BLaER1 treated with 17β-estradiol and CSF1 and Interleukin-3, amounts not matched to agents 10 nM and 100 nM (cell line): Measurements from ENCODE around the gene ACO2.

Experiments used
- H3K27ac ChIP-seq, 11 experiments: shearing (Covaris generic); formaldehyde crosslinking; 2 replicates each; pipeline ENCODE4 v1.8.1; 2022
- H3K27me3 ChIP-seq, 11 experiments: shearing (Covaris generic); formaldehyde crosslinking; 2 replicates each; pipeline ENCODE4 v1.8.1; 2022
- H3K36me3 ChIP-seq, 11 experiments: shearing (Covaris generic); formaldehyde crosslinking; 2 replicates each; pipeline ENCODE4 v1.8.1; 2022
- H3K4me1 ChIP-seq, 10 experiments: shearing (Covaris generic); formaldehyde crosslinking; 2 replicates each; pipeline ENCODE4 v1.8.1; 2022
- H3K4me2 ChIP-seq, 11 experiments: shearing (Covaris generic); formaldehyde crosslinking; 2 replicates each; pipeline ENCODE4 v1.8.1; 2022
- H3K4me3 ChIP-seq, 10 experiments: shearing (Covaris generic); formaldehyde crosslinking; 2 replicates each; pipeline ENCODE4 v1.8.1; 2022
- H3K9ac ChIP-seq, 11 experiments: shearing (Covaris generic); formaldehyde crosslinking; 2 replicates each; pipeline ENCODE4 v1.8.1; 2022
- H3K9me3 ChIP-seq, 11 experiments: shearing (Covaris generic); formaldehyde crosslinking; replicated peaks in 1 of 11; 2 replicates each; pipeline ENCODE4 v1.8.1; 2022
- H4K20me1 ChIP-seq, 11 experiments: shearing (Covaris generic); formaldehyde crosslinking; 2 replicates each; pipeline ENCODE4 v1.8.1; 2022
- Cebpa-rat ChIP-seq, 11 experiments: shearing (Covaris generic); IDR thresholded peaks; 2 replicates each; pipeline ENCODE4 v1.8.1; 2022

The ACO2 gene

GRCh38 chr22:41574847-41575381, 106.0 kb downstream of the ACO2 start:
- Histone ChIP-seq H3K4me2 (no peak overlapping the region), H3K4me1 (peaks cover 0 to 17% (median 7%) of the 10 kb centered on the region in 10 experiments; a peak in 11 of 20 replicates), H3K4me3 (no peak overlapping the region), H3K9ac (peak overlapping the region in 1 of 11 experiments; percentile 18; a peak in 2 of 22 replicates), H3K27me3 (no peaks in the 10 kb centered on the region), H4K20me1 (peaks cover 0 to 51% (median 0%) of the 10 kb centered on the region in 11 experiments; a peak in 6 of 22 replicates), H3K27ac (no peak overlapping the region), H3K36me3 (peaks cover 0 to 40% (median 8%) of the 10 kb centered on the region in 11 experiments; a peak in 12 of 22 replicates), H3K9me3 (no peaks in the 10 kb centered on the region)
- TF ChIP-seq Cebpa-rat (IDR thresholded peaks at IDR 0.05) = no peak

- H3K9me3 ChIP-seq = no peaks in the 10 kb centered on the region
- no peaks in the 10 kb centered on the region for H3K27me3 ChIP-seq
- peaks cover 0 to 17% (median 7%) of the 10 kb centered on the region in 10 experiments; a peak in 11 of 20 replicates for H3K4me1 ChIP-seq
- H3K9ac ChIP-seq = peak overlapping the region in 1 of 11 experiments; percentile 18; a peak in 2 of 22 replicates
- no peak overlapping the region for H3K4me2 ChIP-seq
- H3K4me3 ChIP-seq = no peak overlapping the region
- peaks cover 0 to 57% (median 0%) of the 10 kb centered on the region in 11 experiments; a peak in 6 of 22 replicates for H4K20me1 ChIP-seq
- H3K27ac ChIP-seq = no peak overlapping the region
- no peak for TF ChIP-seq Cebpa-rat (IDR thresholded peaks at IDR 0.05)
- H3K36me3 ChIP-seq = peaks cover 0 to 46% (median 10%) of the 10 kb centered on the region in 11 experiments; a peak in 13 of 22 replicates
These were observed 106.6 kb downstream of the ACO2 start for GRCh38 chr22:41575533-41575932.

DNA sequence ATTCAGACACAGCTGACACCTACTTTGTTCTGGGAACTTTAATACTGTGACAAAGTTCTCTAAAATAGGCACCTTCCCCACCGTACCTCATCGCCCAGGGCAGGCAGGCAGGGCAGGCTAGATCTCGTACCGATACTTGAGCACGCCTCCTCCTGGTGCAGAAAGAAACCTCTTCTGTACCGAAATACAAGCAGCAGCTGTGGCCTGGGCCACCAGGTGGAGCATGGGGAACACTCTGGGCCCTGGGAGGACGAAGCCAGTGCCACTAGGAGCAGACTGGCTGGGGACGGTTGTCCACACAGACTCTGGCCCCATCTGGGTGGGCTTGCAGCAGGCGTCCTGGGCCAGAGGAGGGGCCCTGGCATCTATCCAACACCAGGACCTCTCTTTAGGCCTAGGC, 108.0 kb downstream of the ACO2 start:
- Histone ChIP-seq H3K36me3 (peaks cover 0 to 56% (median 10%) of the 10 kb centered on the region in 11 experiments; a peak in 13 of 22 replicates), H4K20me1 (peaks cover 0 to 60% (median 0%) of the 10 kb centered on the region in 11 experiments; a peak in 7 of 22 replicates), H3K9ac (0 out of 22 replicates have a peak overlapping the region, but pooled peaks of 1 of the 11 experiments have one; percentile 31), H3K9me3 (no peaks in the 10 kb centered on the region), H3K27me3 (no peaks in the 10 kb centered on the region), H3K4me3 (no peak overlapping the region), H3K4me1 (peaks cover 0 to 17% (median 7%) of the 10 kb centered on the region in 10 experiments; a peak in 11 of 20 replicates), H3K4me2 (peak overlapping the region in 7 of 11 experiments; percentile 0 to 40 (median 27); a peak in 12 of 22 replicates), H3K27ac (no peak overlapping the region)
- TF ChIP-seq Cebpa-rat (IDR thresholded peaks at IDR 0.05) = no peak

DNA sequence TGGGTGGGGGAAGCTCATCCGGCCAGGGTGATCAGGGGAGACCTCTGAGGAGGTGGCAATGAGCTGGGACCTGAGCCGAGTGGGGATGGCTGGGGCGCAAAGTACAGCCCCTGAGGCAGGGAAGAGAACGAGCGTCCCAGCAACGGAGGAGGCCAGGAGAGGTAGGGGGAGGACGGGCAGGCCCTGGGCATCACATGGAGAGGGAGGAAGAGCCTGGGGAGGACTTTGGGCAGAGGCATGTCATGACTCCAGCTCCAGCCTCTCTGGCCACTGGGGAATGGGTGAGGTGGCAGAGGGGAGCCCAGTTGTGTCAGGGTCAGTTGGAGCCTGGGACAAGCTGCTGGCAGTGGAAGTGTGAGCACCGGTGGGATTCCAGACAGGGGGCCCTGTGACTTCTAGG, 109.2 kb downstream of the ACO2 start:
- no peak for TF ChIP-seq Cebpa-rat (IDR thresholded peaks at IDR 0.05)
- Histone ChIP-seq H3K4me1 (peaks cover 0 to 17% (median 7%) of the 10 kb centered on the region in 10 experiments; a peak in 11 of 20 replicates), H3K27ac (no peak overlapping the region), H4K20me1 (peaks cover 0 to 70% (median 0%) of the 10 kb centered on the region in 11 experiments; a peak in 8 of 22 replicates), H3K27me3 (no peaks in the 10 kb centered on the region), H3K36me3 (peaks cover 0 to 68% (median 19%) of the 10 kb centered on the region in 11 experiments; a peak in 13 of 22 replicates), H3K9me3 (no peaks in the 10 kb centered on the region), H3K4me3 (no peak overlapping the region), H3K4me2 (no peak overlapping the region), H3K9ac (no peak overlapping the region)
